ENCODE measurements around the gene UNKL. TPM values are rescaled to one million over a fixed set of nuclear protein-coding genes. Genes with fewer than 3 reads are reported as not detected.

UNKL gene
- total RNA-seq, 1 experiment from 2014 or later = 32.0 TPM

GRCh38 chr16:1318268-1318545, 96.3 kb downstream of the UNKL start:
- Mint-ChIP-seq H3K36me3 (ENCODE audit: insufficient read depth in 1 of 3, low read depth in 3 of 3) (peaks cover 51 to 90% (median 74%) of the 10 kb centered on the region in 3 experiments; a peak in 6 of 7 replicates), H3K27me3 (ENCODE audit: low read depth) (no peaks in the 10 kb centered on the region), H3K4me1 (no peaks in the 10 kb centered on the region), H3K27ac (peak overlapping the region in 2 of 3 experiments; percentile 23 to 87; a peak in 4 of 7 replicates), H3K4me3 (no peak overlapping the region), H3K9me3 (no peaks in the 10 kb centered on the region)
- DNase-seq = no peak
- H3K4me2 ChIP-seq (ENCODE audit: insufficient read depth, insufficient read length, low read length) = no peak overlapping the region
- no peak overlapping the region for H3K18ac ChIP-seq (ENCODE audit: insufficient read length, low read depth, low read length)
- no peak overlapping the region for H4K5ac ChIP-seq (ENCODE audit: insufficient read length, low read depth, low read length)
- no peak overlapping the region for H3K9ac ChIP-seq (ENCODE audit: extremely low read depth, insufficient read length, low read length)
- no peak overlapping the region for H4K91ac ChIP-seq (ENCODE audit: insufficient read length, low read depth, low read length)
- no peak overlapping the region for H3K23ac ChIP-seq (ENCODE audit: insufficient read length, low read depth, low read length)
- no CpG with 5 or more reads among the region's 9 CpGs for WGBS (ENCODE audit: extremely low coverage, insufficient read length, low lambda C conversion rate)
- H3K27me3 ChIP-seq (ENCODE audit: insufficient read depth, low read length) = no peaks in the 10 kb centered on the region
- H3T11ph ChIP-seq (ENCODE audit: low read length) = no peak overlapping the region
- no peaks in the 10 kb centered on the region for H3K4me1 ChIP-seq (ENCODE audit: insufficient read depth, low read length)
- H4K8ac ChIP-seq (replicated peaks; ENCODE audit: insufficient read length, low read depth, low read length) = no peak overlapping the region
- no peak overlapping the region for H3K4ac ChIP-seq (ENCODE audit: low read depth, low read length)
- H3K9me3 ChIP-seq (ENCODE audit: control insufficient read depth, low read depth, low read length) = no peaks in the 10 kb centered on the region
- H3K27ac ChIP-seq (ENCODE audit: insufficient read length, low read depth, low read length) = no peak overlapping the region
- no peaks in the 10 kb centered on the region for H3K23me2 ChIP-seq (ENCODE audit: insufficient read length, low read depth, low read length, poor library complexity, severe bottlenecking)
- no peak overlapping the region for H2AK5ac ChIP-seq (ENCODE audit: insufficient read length, low read length)
- TF ChIP-seq CTCF (conservative IDR thresholded peaks at IDR 0.05) = no peak
- H3K79me1 ChIP-seq (ENCODE audit: insufficient read depth, low read depth, low read length, poor library complexity, severe bottlenecking) = peaks cover 5% of the 10 kb centered on the region
- peaks cover 15% of the 10 kb centered on the region; the same call in 1 of the 2 replicates for H3K79me2 ChIP-seq (ENCODE audit: insufficient read depth, low read length)
- H3K56ac ChIP-seq (ENCODE audit: insufficient read length, low read depth, low read length) = no peak overlapping the region
- no peak overlapping the region for H2BK120ac ChIP-seq (ENCODE audit: low read depth, low read length, poor library complexity, severe bottlenecking)
- H2AFZ ChIP-seq (ENCODE audit: low read length) = no peak overlapping the region
- H2BK5ac ChIP-seq (ENCODE audit: insufficient read length, low read length) = no peak overlapping the region
- no peak overlapping the region for H2BK15ac ChIP-seq (ENCODE audit: low read depth, low read length)
- no peak overlapping the region for H2BK12ac ChIP-seq (ENCODE audit: insufficient read length, low read depth, low read length)
- no peak overlapping the region for H3K14ac ChIP-seq (ENCODE audit: insufficient read depth, low read length)
- no peak overlapping the region for H2BK20ac ChIP-seq (ENCODE audit: low read depth, low read length, poor library complexity, severe bottlenecking)
- H4K20me1 ChIP-seq (ENCODE audit: control insufficient read depth, insufficient read depth, insufficient read length) = no peaks in the 10 kb centered on the region
